ENCODE data around the gene GRIP1.
"Not testable (repeated sequence)": the region's sequence is repeated elsewhere in the genome, so short reads cannot be mapped to it uniquely, and the experiment has no call there.

Gene GRIP1

GRCh38 chr12:66538970-66539369 is 139.9 kb downstream of the GRIP1 start:
- DNase-seq (ENCODE audit: low read depth in 2 of 2, low spot score in 1 of 2), result no peak

DNA sequence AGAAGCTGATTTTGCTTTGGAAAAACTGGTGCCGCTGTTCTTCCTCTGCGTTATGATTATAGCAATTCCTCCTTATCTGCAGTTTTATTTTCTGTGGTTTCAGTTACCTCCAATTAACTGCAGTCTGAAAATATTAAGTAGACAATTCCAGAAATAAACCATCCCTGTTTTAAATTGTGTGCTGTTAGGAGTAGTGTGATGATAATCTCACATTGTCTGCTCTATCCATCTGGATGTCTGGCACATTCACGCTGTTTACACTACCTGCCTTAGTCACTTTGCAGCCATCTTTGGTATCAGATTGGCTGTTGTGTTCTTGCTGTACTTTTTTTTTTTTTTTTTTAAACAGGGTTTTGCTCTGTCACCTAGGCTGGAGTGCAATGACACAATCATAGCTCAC is 141.0 kb downstream of the GRIP1 start:
- DNase-seq (ENCODE audit: low read depth in 2 of 2, low spot score in 1 of 2), result no peak

- DNase-seq (ENCODE audit: low read depth in 2 of 2, low spot score in 1 of 2), result no peak
Measured at GRCh38 chr12:66533767-66534166, 145.1 kb downstream of the GRIP1 start.

DNA sequence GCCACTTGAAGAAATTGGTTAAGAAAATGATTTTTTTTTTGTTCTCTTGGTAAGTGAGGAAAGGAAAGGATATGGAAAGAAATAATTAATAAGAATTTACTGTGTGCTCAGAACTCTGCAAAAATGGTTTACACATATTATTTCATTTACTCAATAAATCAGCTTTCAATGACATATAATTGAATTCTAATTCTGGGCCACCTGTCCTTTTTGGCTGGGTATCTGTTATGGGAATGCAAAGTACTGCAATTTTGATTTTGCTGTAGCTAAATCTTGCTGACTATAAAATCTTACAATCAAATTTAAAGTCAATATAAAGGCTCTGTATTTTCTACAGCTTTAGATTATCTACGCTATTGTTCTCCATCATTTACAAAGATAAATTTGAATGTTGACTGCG is 147.1 kb downstream of the GRIP1 start:
- no peak for DNase-seq (ENCODE audit: low read depth in 2 of 2, low spot score in 1 of 2)

DNA sequence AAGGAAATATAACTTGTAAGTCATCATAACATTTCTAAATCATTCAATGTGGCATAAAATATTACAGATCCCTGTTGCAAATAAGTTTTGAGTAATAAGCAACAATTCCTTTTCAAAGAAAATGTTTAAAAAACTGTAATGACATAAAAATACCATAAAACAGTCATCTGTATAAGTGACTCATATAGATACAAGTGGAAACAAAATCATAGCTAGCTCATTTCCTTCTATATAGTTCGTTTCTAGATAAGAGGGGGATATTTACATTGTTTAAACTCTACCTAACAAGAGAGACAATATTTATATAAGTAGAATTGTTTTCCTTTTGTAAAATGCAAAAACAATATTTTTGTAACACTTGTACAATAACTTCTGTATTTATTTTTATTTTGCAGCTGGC is 148.9 kb downstream of the GRIP1 start:
- no peak for DNase-seq (ENCODE audit: low read depth in 2 of 2, low spot score in 1 of 2)

DNA sequence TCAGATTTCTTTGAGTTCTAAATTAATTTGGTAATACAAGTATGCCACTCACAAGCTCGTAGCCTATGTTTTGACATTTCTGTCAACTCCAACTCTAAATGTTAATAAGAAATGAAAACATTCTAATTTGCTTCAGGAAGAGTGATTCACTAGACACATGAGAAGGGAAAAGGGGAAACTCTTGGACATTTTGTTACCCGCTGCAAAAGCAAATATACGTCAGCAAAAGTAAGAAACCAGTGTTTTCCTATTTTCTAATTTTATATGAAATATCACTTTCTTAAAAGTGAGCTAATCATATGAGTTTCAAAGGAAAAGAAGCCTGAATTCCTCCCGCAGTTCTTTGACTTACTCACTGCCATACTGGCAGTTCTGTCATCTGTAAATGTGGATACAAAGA is 162.3 kb downstream of the GRIP1 start:
- DNase-seq (ENCODE audit: low read depth in 2 of 2, low spot score in 1 of 2), result no peak

DNA sequence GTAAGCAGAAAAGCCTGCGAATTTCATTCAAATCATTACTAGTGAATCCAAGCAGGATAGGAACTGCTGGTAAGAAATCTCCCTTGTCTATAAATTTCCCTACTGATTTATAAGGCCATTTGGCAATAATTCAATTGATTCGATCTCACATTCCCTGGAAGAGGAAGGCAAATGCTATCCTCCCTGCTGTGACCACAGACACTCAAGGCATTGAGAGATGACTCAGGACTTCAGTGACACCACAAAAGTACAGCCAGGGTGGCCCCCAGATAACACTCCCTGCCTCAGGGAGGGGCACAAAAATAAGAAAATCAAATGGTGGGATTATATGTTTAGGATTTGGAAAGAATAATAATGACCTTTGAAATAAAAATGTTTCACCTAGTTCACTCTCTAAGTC is 162.7 kb downstream of the GRIP1 start:
- no peak for DNase-seq (ENCODE audit: low read depth in 2 of 2, low spot score in 1 of 2)

- no peak for DNase-seq (ENCODE audit: low read depth in 2 of 2, low spot score in 1 of 2)
Measured at GRCh38 chr12:66514581-66514980, 164.3 kb downstream of the GRIP1 start.

GRCh38 chr12:66508025-66508424 is 170.9 kb downstream of the GRIP1 start:
- DNase-seq (ENCODE audit: low read depth in 2 of 2, low spot score in 1 of 2), result no peak

- DNase-seq (ENCODE audit: low read depth in 2 of 2, low spot score in 1 of 2), result no peak
Measured at GRCh38 chr12:66503746-66504145, 175.1 kb downstream of the GRIP1 start.

DNA sequence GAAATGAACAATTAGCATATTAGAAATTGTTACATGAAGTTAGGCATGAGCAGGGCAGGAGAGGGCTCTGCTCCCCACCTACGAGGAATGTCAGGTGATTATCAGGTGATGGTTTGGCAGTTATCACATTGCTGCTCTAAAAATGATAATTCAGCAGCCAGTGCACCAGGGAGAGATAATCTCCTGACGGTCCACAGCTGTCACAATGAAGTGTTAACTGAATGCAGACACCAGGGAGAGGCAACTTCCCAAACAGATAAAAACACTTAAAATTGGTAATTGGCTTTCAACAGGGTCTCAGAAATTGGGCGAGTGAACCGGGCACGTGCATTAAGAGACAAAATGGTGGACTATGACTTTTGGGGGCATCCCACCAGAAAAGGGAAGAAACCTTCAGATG is 176.0 kb downstream of the GRIP1 start:
- no peak for DNase-seq (ENCODE audit: low read depth in 2 of 2, low spot score in 1 of 2)

DNA sequence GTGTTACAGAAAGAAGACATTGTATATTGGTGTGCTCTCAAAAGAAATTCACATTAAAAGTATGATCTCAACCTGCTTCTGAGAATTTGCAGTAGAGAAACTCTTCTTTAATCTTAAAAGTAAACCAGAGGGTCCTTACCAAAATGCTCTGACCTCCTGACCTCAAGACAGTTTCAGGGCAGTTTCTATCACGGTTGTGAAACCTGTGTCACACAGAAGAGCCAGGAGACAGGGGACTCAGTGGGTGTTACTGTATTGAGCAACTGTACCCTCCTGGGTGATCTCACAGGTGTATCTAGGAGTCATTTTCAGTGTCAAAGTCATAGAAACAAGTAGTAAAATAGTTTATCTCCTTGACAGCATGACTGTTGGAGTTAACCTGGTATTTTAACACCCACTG is 178.0 kb downstream of the GRIP1 start:
- DNase-seq (ENCODE audit: low read depth in 2 of 2, low spot score in 1 of 2), result no peak

- DNase-seq (ENCODE audit: low read depth in 2 of 2, low spot score in 1 of 2), result no peak
Measured at GRCh38 chr12:66500091-66500490, 178.8 kb downstream of the GRIP1 start.

GRCh38 chr12:66499000-66499399 is 179.9 kb downstream of the GRIP1 start:
- no peak for DNase-seq (ENCODE audit: low read depth in 2 of 2, low spot score in 1 of 2)

DNA sequence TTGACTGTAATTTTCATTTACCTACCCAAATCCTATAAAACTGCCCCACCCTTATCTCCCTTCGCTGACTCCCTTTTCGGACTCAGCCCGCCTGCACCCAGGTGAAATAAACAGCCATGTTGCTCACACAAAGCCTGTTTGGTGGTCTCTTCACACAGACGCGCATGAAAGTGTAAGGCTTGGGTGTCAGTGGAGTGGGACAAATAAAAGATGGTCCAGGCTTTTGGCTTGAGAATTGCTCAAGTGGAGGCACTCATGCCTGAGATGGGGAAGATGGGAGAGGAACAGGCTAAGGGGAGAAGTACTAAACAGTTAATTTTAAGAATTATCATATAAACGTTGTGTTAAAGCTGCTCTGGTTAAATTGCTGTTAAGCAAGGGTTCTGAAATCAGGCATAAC is 180.8 kb downstream of the GRIP1 start:
- not testable (repeated sequence) for DNase-seq (ENCODE audit: low read depth in 2 of 2, low spot score in 1 of 2)

DNA sequence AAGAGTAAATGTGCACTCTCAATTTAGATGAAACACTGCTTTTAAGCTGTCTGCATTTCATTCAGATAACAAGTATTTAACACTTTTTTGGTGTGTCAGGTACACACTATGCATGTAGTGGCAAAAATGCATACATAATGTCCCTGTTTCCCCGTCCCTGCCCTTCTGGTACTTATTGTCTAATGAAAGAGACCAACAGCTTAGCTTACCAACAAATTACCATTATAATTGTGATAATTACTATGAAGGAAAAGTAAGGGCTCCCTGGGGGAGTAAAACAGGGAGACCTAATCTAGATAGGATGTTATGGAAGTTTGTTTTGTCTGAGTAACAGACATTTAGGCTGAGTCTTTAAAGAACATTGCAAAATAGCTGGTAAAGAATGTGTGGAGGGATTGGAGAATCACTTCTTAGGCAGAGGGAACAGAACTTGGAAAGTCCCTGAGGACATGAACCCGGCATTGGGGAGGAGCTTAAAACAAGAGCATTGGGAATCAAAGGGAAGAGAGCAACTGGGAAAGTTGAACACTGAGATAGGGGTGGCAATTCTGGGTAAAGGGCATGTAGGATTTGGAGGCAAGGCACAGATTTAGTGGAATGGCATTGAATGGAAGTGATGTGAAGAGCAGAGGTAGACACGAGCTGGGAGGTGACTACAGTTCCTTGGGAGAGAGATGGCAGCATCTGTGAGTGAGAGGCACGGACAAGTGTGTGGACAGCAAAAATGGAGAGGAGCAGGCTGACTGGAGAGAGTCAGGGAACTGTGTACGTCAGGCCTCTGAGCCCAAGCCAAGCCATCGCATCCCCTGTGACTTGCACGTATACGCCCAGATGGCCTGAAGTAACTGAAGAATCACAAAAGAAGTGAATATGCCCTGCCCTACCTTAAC is 181.6 kb downstream of the GRIP1 start:
- no peak for DNase-seq (ENCODE audit: low read depth in 2 of 2, low spot score in 1 of 2)

DNA sequence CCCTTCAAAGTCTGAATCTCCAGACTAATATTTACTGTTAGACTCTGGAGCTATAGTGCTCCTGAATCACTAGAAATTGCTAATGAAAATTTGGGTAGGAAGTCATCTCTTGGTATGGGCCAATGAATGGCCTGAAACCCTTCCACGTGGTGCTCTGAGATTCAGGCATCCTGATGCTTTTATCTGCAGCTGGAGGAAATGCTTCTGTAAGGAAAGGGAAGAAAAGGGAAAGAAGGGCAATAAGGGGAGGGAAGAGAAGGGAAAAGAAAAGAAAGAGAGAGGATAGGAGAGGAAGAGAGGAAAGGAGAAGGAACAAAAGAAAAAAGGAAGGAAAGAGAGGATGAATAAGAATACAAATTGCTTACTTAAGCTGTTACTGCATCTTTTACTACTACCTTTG is 182.3 kb downstream of the GRIP1 start:
- no peak for DNase-seq (ENCODE audit: low read depth in 2 of 2, low spot score in 1 of 2)

GRCh38 chr12:66495709-66496108 is 183.2 kb downstream of the GRIP1 start:
- no peak for DNase-seq (ENCODE audit: low read depth in 2 of 2, low spot score in 1 of 2)

DNA sequence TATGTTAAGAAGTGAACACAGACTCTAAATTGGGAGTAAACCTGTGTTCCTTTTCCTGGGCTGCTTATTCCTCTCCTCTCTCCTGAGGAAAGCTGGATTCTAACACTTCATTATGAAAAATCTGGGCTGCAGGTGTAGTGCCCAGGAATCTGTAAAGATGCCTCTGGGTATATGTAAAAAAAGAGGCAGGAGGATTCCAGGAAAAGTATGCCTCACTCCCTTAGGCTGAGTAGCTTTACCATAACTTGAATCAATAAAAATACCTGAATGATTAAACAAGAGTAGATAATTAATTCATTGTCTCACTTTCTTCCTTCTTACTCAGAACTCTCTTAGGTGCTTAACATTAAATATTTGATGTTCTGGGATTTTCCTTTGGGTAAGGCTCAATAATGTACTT is 185.1 kb downstream of the GRIP1 start:
- no peak for DNase-seq (ENCODE audit: low read depth in 2 of 2, low spot score in 1 of 2)

- no peak for DNase-seq (ENCODE audit: low read depth in 2 of 2, low spot score in 1 of 2)
Measured at GRCh38 chr12:66491853-66492252, 187.0 kb downstream of the GRIP1 start.

DNA sequence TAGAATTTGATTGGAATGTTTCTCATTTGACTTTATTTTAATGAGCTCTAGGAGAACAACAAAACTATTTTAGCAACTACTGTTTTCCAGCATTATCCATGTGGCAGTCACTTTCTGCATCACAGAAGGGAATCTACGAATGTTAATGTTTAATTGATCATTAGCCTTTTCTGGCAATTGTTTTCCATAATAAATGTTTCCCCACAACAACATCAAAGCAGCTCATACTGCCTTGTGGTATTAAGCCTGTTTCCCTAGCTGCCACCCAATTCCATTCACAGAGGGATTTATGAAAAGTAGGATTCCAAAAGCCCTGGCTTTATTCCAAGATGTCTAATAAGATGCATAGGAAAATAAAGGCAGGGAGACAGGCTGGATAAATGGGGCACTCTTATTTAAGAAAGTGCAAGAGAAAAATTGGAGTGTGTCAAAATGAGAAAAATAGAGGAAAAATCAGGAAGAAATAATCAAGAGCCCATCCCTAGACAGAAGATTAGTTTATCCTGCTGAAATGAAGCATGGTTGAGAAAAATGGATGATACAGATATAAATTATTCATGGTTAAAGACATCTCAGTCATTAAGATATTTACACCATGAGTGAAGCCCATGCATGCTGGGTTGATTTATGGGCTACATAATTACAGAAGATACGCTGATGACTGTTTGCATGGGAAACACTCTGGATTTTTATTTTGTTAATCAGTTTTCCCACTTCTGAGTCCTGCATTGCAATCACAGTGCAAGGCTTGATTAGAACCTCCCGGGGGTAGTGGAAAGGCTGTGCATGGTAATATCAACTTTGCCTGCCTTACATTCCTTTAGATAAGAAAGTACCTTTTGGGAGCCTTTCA is 196.3 kb downstream of the GRIP1 start:
- no peak for DNase-seq (ENCODE audit: low read depth in 2 of 2, low spot score in 1 of 2)

GRCh38 chr12:66467932-66468331 is 210.9 kb downstream of the GRIP1 start:
- DNase-seq (ENCODE audit: low read depth in 2 of 2, low spot score in 1 of 2), result no peak

Data from stimulated activated CD8-positive, alpha-beta memory T cell treated with anti-CD3 and anti-CD28 coated beads, Interleukin-4, amount 100 ng/mL, for 4 hours (primary cell).